K562 (cell line): Measurements from ENCODE around the gene PRMT5. TPM values are rescaled to one million over a fixed set of nuclear protein-coding genes. Genes with fewer than 3 reads are reported as not detected.

ENCODE experiments used
- CEBPB ChIP-seq: fragments of 450-650 bp; IDR thresholded peaks from 2 replicates; pipeline ENCODE4 v1.6.1; 2016; ENCODE audit warnings: missing genetic modification characterization, missing compliant biosample characterization
- CREM ChIP-seq: IDR thresholded peaks from 2 replicates; pipeline ENCODE4 v1.6.1; 2014; ENCODE audit warnings: antibody characterized with exemption, low read depth
- ETV5 ChIP-seq: sonication (generic); formaldehyde crosslinking; IDR thresholded peaks from 2 replicates; pipeline ENCODE4 v1.4.0; 2020; ENCODE audit warnings: low read depth, mild to moderate bottlenecking, missing genetic modification reagents
- FOXA3 ChIP-seq, 2 experiments: fragments of 450-650 bp in 1 of 2; sonication (generic) in 1 of 2; formaldehyde crosslinking; IDR thresholded peaks in 1 of 2; conservative IDR thresholded peaks in 1 of 2; 2 replicates each; pipeline versions ENCODE4 v1.4.0 to v1.8.0; 2020 to 2022; ENCODE audit warnings: mild to moderate bottlenecking in 2 of 2, missing genetic modification reagents in 1 of 2
- L3MBTL2 ChIP-seq: fragments of 450-650 bp; IDR thresholded peaks from 2 replicates; pipeline ENCODE4 v1.6.1; 2016; ENCODE audit warnings: mild to moderate bottlenecking, moderate library complexity
- MCM3 ChIP-seq: fragments of 450-650 bp; IDR thresholded peaks from 2 replicates; pipeline ENCODE4 v1.6.1; 2016
- MECOM ChIP-seq: fragments of 250-450 bp; sonication (Bioruptor Pico); IDR thresholded peaks from 2 replicates; pipeline ENCODE4 v1.8.0; 2022; ENCODE audit warnings: inconsistent platforms
- NEUROD1 ChIP-seq: fragments of 150-350 bp; IDR thresholded peaks from 2 replicates; pipeline ENCODE4 v1.6.1; 2014; ENCODE audit warnings: borderline replicate concordance, low read length, low read depth; ENCODE audit not compliant: partially characterized antibody
- POLR3G ChIP-seq: IDR thresholded peaks from 2 replicates; pipeline ENCODE4 v1.6.1; 2011; ENCODE audit not compliant: insufficient read length, insufficient replicate concordance; ENCODE audit errors: extremely low read depth
- SRF ChIP-seq, 2 experiments: fragments of 250-450, 450-650 bp in 1 of 2; sonication (Bioruptor Pico) in 1 of 2; sonication (generic) in 1 of 2; formaldehyde crosslinking; IDR thresholded peaks; 2 replicates each; pipeline versions ENCODE4 v1.5.0 to v1.5.1; 2020 to 2022; ENCODE audit warnings: mild to moderate bottlenecking in 1 of 2, missing genetic modification reagents in 1 of 2
- SRSF1 ChIP-seq: fragments of 200-400 bp; formaldehyde crosslinking; IDR thresholded peaks from 2 replicates; pipeline ENCODE4 v1.6.1; 2017; ENCODE audit warnings: mild to moderate bottlenecking, low read depth, low read length, moderate library complexity
- TCF3 ChIP-seq: sonication (generic); formaldehyde crosslinking; IDR thresholded peaks from 2 replicates; pipeline ENCODE4 v1.4.0; 2020; ENCODE audit warnings: mild to moderate bottlenecking, missing genetic modification reagents
- TCF7 ChIP-seq: sonication (generic); IDR thresholded peaks from 2 replicates; pipeline ENCODE4 v1.6.1; 2016; ENCODE audit warnings: antibody characterized with exemption, borderline replicate concordance
- ZFX ChIP-seq: sonication (generic); formaldehyde crosslinking; IDR thresholded peaks from 2 replicates; pipeline ENCODE4 v1.8.0; 2022; ENCODE audit warnings: mild to moderate bottlenecking, missing genetic modification reagents, moderate library complexity
- ZNF311 ChIP-seq: fragments of 250-450 bp; sonication (Bioruptor Pico); IDR thresholded peaks from 2 replicates; pipeline ENCODE4 v1.4.0; 2020; ENCODE audit warnings: mild to moderate bottlenecking, moderate library complexity
- ZNF75A ChIP-seq: fragments of 450-650 bp; formaldehyde crosslinking; IDR thresholded peaks from 2 replicates; pipeline ENCODE4 v1.4.0; 2020; ENCODE audit warnings: mild to moderate bottlenecking
- polyA plus RNA-seq, 8 experiments: library from polyadenylated mRNA; depleted of rRNA in 4 of 8; stranded (reverse) in 5 of 8; unstranded in 3 of 8; fragments of >200 nt; fragmentation: Nextera tagmentation in 2 of 8; fragmentation: Illumina TruSeq in 1 of 8; extraction: Ambion mirVana in 2 of 8; extraction: Trizol in 1 of 8; gene quantifications; 2 replicates each; pipeline versions ENCODE4 v1.2.1 to v1.2.3, GENCODE V29; 2011 to 2014; ENCODE audit warnings: inconsistent platforms in 1 of 8, missing spikeins in 1 of 8
- total RNA-seq, 7 experiments: library from RNA; depleted of rRNA in 6 of 7; stranded (reverse); fragments of >200 nt in 6 of 7; fragmentation: Illumina TruSeq in 2 of 7; extraction: Trizol in 2 of 7; gene quantifications; 2 replicates each; pipeline versions ENCODE4 v1.2.1 to v1.2.3, GENCODE V29; 2011 to 2021; ENCODE audit warnings: low replicate concordance in 1 of 7
- TF ChIP-seq, protein P1 (sequence below): fragments of 450-650 bp; IDR thresholded peaks from 2 replicates; pipeline ENCODE4 v1.6.1; 2017; ENCODE audit warnings: antibody characterized with exemption, mild to moderate bottlenecking
- TF ChIP-seq, protein P2 (sequence below): IDR thresholded peaks from 3 replicates; pipeline ENCODE4 v1.6.1; 2011; ENCODE audit warnings: borderline replicate concordance, mild to moderate bottlenecking, moderate library complexity; ENCODE audit not compliant: insufficient read length; ENCODE audit errors: extremely low read depth
- TF ChIP-seq, protein P3 (sequence below): sonication (generic); formaldehyde crosslinking; IDR thresholded peaks from 2 replicates; pipeline ENCODE4 v1.8.1; 2022; ENCODE audit warnings: missing genetic modification reagents

The PRMT5 gene
- total and polyA plus RNA-seq, 9 of the 15 experiments (the other 6 are each of a cell fraction or from before 2014, with no cell fraction given): 114 to 552 (median 222) TPM

DNA sequence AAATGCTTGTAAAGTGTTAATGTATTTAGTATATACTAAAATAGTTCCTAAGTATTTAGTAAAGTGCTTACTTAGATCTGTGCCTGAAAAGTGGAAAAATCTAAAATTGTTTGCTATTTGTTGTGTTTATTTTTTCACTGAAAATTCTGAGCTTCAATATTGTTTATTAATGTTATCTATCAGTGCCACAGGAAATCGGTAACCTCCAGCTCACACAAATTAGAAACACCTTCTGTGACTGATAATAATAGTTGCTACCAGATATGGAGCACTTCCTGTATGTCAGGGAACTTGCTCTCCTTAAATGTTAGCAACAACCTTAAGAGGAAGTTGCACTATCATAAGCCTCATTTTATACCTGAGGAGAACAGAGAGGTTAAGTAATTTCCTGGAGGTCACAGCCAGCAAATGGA lies 58.4 kb downstream of the PRMT5 start (continued):
- no peak for TF ChIP-seq NEUROD1
- TF ChIP-seq ZFX (CRISPR knock-in tag): no peak
- TF ChIP-seq CEBPB (tag): no peak
- TF ChIP-seq TCF7: no peak
- TF ChIP-seq, protein P1, sequence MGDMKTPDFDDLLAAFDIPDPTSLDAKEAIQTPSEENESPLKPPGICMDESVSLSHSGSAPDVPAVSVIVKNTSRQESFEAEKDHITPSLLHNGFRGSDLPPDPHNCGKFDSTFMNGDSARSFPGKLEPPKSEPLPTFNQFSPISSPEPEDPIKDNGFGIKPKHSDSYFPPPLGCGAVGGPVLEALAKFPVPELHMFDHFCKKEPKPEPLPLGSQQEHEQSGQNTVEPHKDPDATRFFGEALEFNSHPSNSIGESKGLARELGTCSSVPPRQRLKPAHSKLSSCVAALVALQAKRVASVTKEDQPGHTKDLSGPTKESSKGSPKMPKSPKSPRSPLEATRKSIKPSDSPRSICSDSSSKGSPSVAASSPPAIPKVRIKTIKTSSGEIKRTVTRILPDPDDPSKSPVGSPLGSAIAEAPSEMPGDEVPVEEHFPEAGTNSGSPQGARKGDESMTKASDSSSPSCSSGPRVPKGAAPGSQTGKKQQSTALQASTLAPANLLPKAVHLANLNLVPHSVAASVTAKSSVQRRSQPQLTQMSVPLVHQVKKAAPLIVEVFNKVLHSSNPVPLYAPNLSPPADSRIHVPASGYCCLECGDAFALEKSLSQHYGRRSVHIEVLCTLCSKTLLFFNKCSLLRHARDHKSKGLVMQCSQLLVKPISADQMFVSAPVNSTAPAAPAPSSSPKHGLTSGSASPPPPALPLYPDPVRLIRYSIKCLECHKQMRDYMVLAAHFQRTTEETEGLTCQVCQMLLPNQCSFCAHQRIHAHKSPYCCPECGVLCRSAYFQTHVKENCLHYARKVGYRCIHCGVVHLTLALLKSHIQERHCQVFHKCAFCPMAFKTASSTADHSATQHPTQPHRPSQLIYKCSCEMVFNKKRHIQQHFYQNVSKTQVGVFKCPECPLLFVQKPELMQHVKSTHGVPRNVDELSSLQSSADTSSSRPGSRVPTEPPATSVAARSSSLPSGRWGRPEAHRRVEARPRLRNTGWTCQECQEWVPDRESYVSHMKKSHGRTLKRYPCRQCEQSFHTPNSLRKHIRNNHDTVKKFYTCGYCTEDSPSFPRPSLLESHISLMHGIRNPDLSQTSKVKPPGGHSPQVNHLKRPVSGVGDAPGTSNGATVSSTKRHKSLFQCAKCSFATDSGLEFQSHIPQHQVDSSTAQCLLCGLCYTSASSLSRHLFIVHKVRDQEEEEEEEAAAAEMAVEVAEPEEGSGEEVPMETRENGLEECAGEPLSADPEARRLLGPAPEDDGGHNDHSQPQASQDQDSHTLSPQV: peak; percentile 72
- TF ChIP-seq FOXA3 (CRISPR knock-in tag; conservative IDR thresholded peaks at IDR 0.05 in 1 of 2, IDR thresholded peaks at IDR 0.05 in 1 of 2): no peak
- TF ChIP-seq L3MBTL2: no peak; the same call in 1 of the 2 replicates
- no peak for TF ChIP-seq ZNF311 (CRISPR knock-in tag)
- no peak for TF ChIP-seq SRSF1
- no peak for TF ChIP-seq ZNF75A (CRISPR knock-in tag)
- no peak for TF ChIP-seq ETV5 (CRISPR knock-in tag)
- TF ChIP-seq, protein P2, sequence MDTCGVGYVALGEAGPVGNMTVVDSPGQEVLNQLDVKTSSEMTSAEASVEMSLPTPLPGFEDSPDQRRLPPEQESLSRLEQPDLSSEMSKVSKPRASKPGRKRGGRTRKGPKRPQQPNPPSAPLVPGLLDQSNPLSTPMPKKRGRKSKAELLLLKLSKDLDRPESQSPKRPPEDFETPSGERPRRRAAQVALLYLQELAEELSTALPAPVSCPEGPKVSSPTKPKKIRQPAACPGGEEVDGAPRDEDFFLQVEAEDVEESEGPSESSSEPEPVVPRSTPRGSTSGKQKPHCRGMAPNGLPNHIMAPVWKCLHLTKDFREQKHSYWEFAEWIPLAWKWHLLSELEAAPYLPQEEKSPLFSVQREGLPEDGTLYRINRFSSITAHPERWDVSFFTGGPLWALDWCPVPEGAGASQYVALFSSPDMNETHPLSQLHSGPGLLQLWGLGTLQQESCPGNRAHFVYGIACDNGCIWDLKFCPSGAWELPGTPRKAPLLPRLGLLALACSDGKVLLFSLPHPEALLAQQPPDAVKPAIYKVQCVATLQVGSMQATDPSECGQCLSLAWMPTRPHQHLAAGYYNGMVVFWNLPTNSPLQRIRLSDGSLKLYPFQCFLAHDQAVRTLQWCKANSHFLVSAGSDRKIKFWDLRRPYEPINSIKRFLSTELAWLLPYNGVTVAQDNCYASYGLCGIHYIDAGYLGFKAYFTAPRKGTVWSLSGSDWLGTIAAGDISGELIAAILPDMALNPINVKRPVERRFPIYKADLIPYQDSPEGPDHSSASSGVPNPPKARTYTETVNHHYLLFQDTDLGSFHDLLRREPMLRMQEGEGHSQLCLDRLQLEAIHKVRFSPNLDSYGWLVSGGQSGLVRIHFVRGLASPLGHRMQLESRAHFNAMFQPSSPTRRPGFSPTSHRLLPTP: no peak
- TF ChIP-seq MCM3: no peak
- TF ChIP-seq POLR3G: no peak
- peak; percentile 18 to 94; a peak in 2 of 4 replicates for TF ChIP-seq SRF (CRISPR knock-in tag; IDR thresholded peaks at IDR 0.05)
- TF ChIP-seq MECOM (CRISPR knock-in tag): no peak
- no peak for TF ChIP-seq CREM
- peak; percentile 69 for TF ChIP-seq TCF3
- TF ChIP-seq, protein P3, sequence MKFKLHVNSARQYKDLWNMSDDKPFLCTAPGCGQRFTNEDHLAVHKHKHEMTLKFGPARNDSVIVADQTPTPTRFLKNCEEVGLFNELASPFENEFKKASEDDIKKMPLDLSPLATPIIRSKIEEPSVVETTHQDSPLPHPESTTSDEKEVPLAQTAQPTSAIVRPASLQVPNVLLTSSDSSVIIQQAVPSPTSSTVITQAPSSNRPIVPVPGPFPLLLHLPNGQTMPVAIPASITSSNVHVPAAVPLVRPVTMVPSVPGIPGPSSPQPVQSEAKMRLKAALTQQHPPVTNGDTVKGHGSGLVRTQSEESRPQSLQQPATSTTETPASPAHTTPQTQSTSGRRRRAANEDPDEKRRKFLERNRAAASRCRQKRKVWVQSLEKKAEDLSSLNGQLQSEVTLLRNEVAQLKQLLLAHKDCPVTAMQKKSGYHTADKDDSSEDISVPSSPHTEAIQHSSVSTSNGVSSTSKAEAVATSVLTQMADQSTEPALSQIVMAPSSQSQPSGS (CRISPR knock-in tag): no peak
